ENCODE measurements around the gene STK17A.

- TF ChIP-seq, protein P1, sequence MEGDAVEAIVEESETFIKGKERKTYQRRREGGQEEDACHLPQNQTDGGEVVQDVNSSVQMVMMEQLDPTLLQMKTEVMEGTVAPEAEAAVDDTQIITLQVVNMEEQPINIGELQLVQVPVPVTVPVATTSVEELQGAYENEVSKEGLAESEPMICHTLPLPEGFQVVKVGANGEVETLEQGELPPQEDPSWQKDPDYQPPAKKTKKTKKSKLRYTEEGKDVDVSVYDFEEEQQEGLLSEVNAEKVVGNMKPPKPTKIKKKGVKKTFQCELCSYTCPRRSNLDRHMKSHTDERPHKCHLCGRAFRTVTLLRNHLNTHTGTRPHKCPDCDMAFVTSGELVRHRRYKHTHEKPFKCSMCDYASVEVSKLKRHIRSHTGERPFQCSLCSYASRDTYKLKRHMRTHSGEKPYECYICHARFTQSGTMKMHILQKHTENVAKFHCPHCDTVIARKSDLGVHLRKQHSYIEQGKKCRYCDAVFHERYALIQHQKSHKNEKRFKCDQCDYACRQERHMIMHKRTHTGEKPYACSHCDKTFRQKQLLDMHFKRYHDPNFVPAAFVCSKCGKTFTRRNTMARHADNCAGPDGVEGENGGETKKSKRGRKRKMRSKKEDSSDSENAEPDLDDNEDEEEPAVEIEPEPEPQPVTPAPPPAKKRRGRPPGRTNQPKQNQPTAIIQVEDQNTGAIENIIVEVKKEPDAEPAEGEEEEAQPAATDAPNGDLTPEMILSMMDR (conservative IDR thresholded peaks at IDR 0.05; ENCODE audit: low read depth, low read length): no peak
- TF ChIP-seq EZH2 (IDR thresholded peaks at IDR 0.05; ENCODE audit: low read length, unreplicated experiment) (no peak), EZH2phosphoT487 (IDR thresholded peaks at IDR 0.05; ENCODE audit: borderline replicate concordance, low read length) (no peak)
Observed at GRCh38 chr7:43659549-43659896, 76.6 kb downstream of the STK17A start.

Measured in PC-3 (cell line).